ENCODE data around the gene EPHA3. TPM values are rescaled to one million over a fixed set of nuclear protein-coding genes. Genes with fewer than 3 reads are reported as not detected.

The EPHA3 gene
- total and polyA plus RNA-seq, 4 donors: 0.44 to 2.7 (median 1.2) TPM

- no peak overlapping the region for H3K27ac ChIP-seq (ENCODE audit: low read depth in 1 of 2, low read length in 2 of 2)
- 51% methylated on average over 2 of the region's 2 CpGs for WGBS
- no peak overlapping the region for H3K9ac ChIP-seq (ENCODE audit: low read depth in 1 of 2, low read length in 2 of 2)
- no peaks in the 10 kb centered on the region for H3K4me1 ChIP-seq (ENCODE audit: control insufficient read depth in 4 of 4, insufficient read depth in 4 of 4, low read length in 3 of 4)
- H3K36me3 ChIP-seq (ENCODE audit: control insufficient read depth in 4 of 4, insufficient read depth in 3 of 4, low read depth in 1 of 4, low read length in 3 of 4): no peaks in the 10 kb centered on the region
- no peaks in the 10 kb centered on the region for H3K9me3 ChIP-seq (ENCODE audit: control insufficient read depth in 4 of 4, low read length in 3 of 4)
- TF ChIP-seq CTCF (IDR thresholded peaks at IDR 0.05; ENCODE audit: low read depth, low read length, missing input control): no peak
- TF ChIP-seq RAD21 (IDR thresholded peaks at IDR 0.05): no peak
- TF ChIP-seq GABPA (IDR thresholded peaks at IDR 0.05 in 1 of 2, conservative IDR thresholded peaks at IDR 0.05 in 1 of 2): no peak
- TF ChIP-seq HNF4A (conservative IDR thresholded peaks at IDR 0.05): no peak
- no peak for TF ChIP-seq TAF1 (conservative IDR thresholded peaks at IDR 0.05)
- no peak for TF ChIP-seq ZBTB33 (IDR thresholded peaks at IDR 0.05)
- TF ChIP-seq HNF4G (IDR thresholded peaks at IDR 0.05): no peak
- H3K4me3 ChIP-seq (ENCODE audit: low read depth in 1 of 3, low read length in 3 of 3): no peak overlapping the region
- no peaks in the 10 kb centered on the region for H3K27me3 ChIP-seq (ENCODE audit: control insufficient read depth in 4 of 4, insufficient read depth in 4 of 4, low read length in 3 of 4)
- no peak for DNase-seq (ENCODE audit: low spot score)
These were observed 34.8 kb upstream of the EPHA3 start for GRCh38 chr3:89072642-89073041.

- Histone ChIP-seq H3K27ac (ENCODE audit: low read depth in 1 of 2, low read length in 2 of 2) (no peak overlapping the region), H3K27me3 (ENCODE audit: control insufficient read depth in 4 of 4, insufficient read depth in 4 of 4, low read length in 3 of 4) (no peaks in the 10 kb centered on the region), H3K9ac (ENCODE audit: low read depth in 1 of 2, low read length in 2 of 2) (no peak overlapping the region), H3K4me1 (ENCODE audit: control insufficient read depth in 4 of 4, insufficient read depth in 4 of 4, low read length in 3 of 4) (no peaks in the 10 kb centered on the region), H3K36me3 (ENCODE audit: control insufficient read depth in 4 of 4, insufficient read depth in 3 of 4, low read depth in 1 of 4, low read length in 3 of 4) (no peaks in the 10 kb centered on the region), H3K9me3 (ENCODE audit: control insufficient read depth in 4 of 4, low read length in 3 of 4) (no peaks in the 10 kb centered on the region), H3K4me3 (ENCODE audit: low read depth in 1 of 3, low read length in 3 of 3) (no peak overlapping the region)
- TF ChIP-seq HNF4G (IDR thresholded peaks at IDR 0.05) (no peak), TAF1 (conservative IDR thresholded peaks at IDR 0.05) (no peak)
- DNase-seq (ENCODE audit: low spot score): no peak
- 57% methylated on average over 1 of the region's 1 CpG for WGBS
These were observed 27.5 kb upstream of the EPHA3 start for GRCh38 chr3:89079944-89080343.

GRCh38 chr3:89087851-89088250, 19.6 kb upstream of the EPHA3 start:
- WGBS: 55% methylated on average over 1 of the region's 1 CpG

More at GRCh38 chr3:89087851-89088250, 19.6 kb upstream of the EPHA3 start:
- Histone ChIP-seq H3K27ac (ENCODE audit: low read depth in 1 of 2, low read length in 2 of 2) (no peak overlapping the region), H3K9ac (ENCODE audit: low read depth in 1 of 2, low read length in 2 of 2) (no peak overlapping the region), H3K36me3 (ENCODE audit: control insufficient read depth in 4 of 4, insufficient read depth in 3 of 4, low read depth in 1 of 4, low read length in 3 of 4) (no peaks in the 10 kb centered on the region), H3K9me3 (ENCODE audit: control insufficient read depth in 4 of 4, low read length in 3 of 4) (no peaks in the 10 kb centered on the region), H3K4me3 (ENCODE audit: low read depth in 1 of 3, low read length in 3 of 3) (no peak overlapping the region), H3K27me3 (ENCODE audit: control insufficient read depth in 4 of 4, insufficient read depth in 4 of 4, low read length in 3 of 4) (no peaks in the 10 kb centered on the region), H3K4me1 (ENCODE audit: control insufficient read depth in 4 of 4, insufficient read depth in 4 of 4, low read length in 3 of 4) (no peaks in the 10 kb centered on the region)
- TF ChIP-seq RXRA (IDR thresholded peaks at IDR 0.05): no peak
- TF ChIP-seq NR2F2 (IDR thresholded peaks at IDR 0.05): no peak
- no peak for TF ChIP-seq JUND (IDR thresholded peaks at IDR 0.05)
- no peak for TF ChIP-seq HNF4G (IDR thresholded peaks at IDR 0.05)
- no peak for TF ChIP-seq GABPA (IDR thresholded peaks at IDR 0.05 in 1 of 2, conservative IDR thresholded peaks at IDR 0.05 in 1 of 2)
- TF ChIP-seq FOXA2 (IDR thresholded peaks at IDR 0.05): no peak
- no peak for TF ChIP-seq FOXA1 (IDR thresholded peaks at IDR 0.05)
- TF ChIP-seq ATF3 (IDR thresholded peaks at IDR 0.05): no peak
- TF ChIP-seq CTCF (IDR thresholded peaks at IDR 0.05; ENCODE audit: low read depth, low read length, missing input control): no peak
- no peak for TF ChIP-seq YY1 (IDR thresholded peaks at IDR 0.05)
- TF ChIP-seq ZBTB33 (IDR thresholded peaks at IDR 0.05): no peak
- no peak for DNase-seq (ENCODE audit: low spot score)

Measured in liver (tissue), 9 donors.